Esophagus muscularis mucosa (tissue), 3 donors: Measurements from ENCODE around the gene ECE1.

Experiments used
- CTCF ChIP-seq, 3 experiments: fragments of 200-600 bp in 2 of 3; fragments of 450-650 bp in 1 of 3; sonication (generic) in 2 of 3; IDR thresholded peaks; one replicate each; pipeline ENCODE4 v1.5.1; 2017 to 2019; ENCODE audit warnings: antibody characterized with exemption in 3 of 3, mild to moderate bottlenecking in 2 of 3, moderate library complexity in 1 of 3
- POLR2A ChIP-seq: fragments of 450-650 bp; IDR thresholded peaks from one replicate; pipeline ENCODE4 v1.6.1; 2017; ENCODE audit warnings: antibody characterized with exemption, moderate library complexity, mild to moderate bottlenecking, low read depth

DNA sequence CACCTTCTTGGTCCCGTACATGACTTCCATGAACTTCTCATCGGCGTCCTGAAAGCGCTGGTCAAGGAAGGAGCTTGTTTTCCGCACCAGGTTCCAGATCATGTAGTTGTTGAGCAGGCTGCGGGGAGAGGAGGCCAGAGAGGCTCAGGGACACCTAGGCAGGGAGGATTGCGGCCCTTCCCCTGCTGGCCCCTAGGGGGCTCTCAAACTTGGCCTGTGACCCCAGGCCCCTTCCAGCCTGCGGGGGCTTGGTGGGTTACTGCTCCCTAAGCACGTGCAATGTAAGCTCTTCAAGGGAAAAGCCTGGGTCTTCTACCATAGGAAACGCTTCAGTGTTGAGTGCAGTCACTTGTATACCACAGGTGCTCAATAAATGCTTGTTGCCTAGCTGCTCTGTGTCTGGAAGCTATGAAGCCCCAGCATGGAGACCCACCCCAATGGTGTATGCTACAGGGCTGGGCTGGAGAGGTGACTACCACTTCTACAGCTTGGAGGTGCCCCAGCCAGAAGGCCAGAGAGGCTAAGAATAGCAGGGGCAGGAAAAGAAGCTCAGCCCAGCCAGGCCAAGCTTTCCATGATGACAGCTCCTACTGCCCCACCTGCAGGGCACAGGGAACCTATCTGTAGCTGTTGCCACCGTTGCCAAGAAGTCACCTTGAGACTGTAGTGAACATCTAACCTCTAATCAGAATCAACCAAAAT, 45.1 kb downstream of the ECE1 start:
- peak in 1 of 3 experiments; percentile 23 for TF ChIP-seq CTCF (IDR thresholded peaks at IDR 0.05)
- TF ChIP-seq POLR2A: no peak
